HTERT RPE-1 (cell line): Measurements from ENCODE around the gene CTDSPL.
"Not testable (repeated sequence)": the region's sequence is repeated elsewhere in the genome, so short reads cannot be mapped to it uniquely, and the experiment has no call there.

Source experiments
- in situ Hi-C: fragments of 300-500 bp; cut with MboI; formaldehyde crosslinking; loops from 4 replicates; pipeline ENCODE4 v1.14.3; 2020; ENCODE audit warnings: low sequenced_read_pairs

Gene CTDSPL

DNA sequence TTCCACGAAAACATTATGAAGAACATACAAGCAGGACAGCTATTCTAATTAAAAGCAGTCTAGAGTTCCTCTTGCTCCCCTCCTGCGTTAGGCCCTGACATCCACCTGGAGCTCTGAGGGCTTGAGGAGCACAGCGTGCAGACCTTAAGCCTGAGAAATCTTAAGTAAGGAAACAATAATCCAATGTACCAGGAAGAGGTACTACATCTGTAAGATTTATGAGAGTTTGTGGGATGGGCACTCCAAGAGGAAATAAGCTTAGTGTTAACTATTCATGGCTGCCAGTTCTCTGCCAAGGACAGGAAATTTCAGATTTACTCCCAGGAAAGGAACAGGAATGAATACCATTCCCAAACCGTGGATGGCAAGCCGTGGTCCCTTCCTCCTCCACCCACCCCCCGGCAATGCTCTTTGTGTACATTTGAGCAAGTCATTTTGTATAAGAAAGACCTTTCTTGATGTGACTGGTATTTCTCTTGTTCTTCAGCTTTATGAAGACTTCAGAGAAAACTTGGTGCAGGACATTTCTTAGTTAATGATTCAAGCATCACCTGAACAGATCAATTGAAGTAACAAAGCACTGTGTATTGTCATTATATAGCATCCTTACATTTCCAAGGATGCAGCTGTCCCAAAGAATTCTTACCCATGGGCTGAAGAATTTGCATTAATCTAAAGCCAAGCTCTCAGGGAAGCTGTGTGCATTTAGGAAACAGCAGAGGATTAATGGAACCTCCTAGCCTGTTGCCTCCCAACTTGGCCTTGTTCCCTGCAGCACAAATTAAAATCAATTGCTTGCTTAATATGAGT lies 100.1 kb downstream of the CTDSPL start:
- in situ Hi-C loops = no loop called here

DNA sequence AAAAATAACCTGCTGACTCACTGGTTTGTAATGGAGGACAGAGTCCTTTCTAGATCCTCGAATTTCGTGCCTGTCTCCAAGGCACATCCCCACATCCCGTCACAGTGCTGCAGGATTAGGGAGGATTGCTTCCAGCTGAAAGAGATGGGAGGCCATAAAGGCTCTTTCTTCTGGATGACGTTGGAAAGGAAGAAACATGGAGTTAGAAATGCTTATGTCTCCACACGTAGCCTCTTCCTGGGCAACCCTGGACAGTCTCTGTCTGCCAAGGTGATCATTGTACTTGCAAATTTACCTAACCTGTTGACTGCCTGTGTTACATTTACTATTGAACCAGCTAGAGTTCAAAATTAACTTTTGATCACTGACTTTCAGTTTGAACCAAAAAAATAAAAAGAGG lies 101.3 kb downstream of the CTDSPL start:
- in situ Hi-C loops = no loop called here

DNA sequence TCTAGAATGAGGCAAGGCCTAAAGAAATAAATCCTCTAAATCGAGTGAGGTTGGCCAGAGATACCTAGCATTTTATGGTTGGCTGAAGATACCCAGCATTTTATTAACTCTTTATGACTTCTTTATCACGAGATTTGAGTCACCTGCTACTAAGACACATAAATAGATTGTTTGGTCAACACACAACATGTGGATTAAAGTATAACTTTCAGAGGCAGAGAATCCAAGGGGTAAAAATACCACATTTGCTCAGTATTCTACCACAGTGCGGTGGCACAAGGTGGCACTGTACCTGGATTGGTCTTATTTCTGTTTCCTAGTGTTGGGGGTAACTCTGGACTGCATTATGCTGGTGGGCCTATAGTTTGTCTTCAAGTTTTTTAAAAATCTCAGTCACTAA lies 102.0 kb downstream of the CTDSPL start:
- in situ Hi-C loops = no loop called here

DNA sequence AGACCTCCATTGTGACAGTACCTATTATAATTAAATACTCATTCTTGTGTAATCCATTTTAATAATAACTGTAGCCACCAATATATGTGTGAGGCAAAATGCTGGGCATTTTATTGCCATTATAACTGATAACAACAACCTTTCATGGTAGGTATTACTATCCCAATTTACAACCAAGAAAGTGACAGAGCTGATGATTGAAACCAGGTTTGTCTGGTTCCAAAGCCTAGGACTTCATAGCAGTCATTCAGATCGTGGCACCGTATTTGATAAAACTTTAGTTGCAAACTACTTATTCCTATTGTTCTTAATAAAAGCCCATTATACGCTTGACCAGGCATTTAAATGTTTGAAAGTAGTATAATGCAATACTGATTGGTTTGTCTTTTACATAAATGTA lies 102.5 kb downstream of the CTDSPL start:
- in situ Hi-C loops = no loop called here

DNA sequence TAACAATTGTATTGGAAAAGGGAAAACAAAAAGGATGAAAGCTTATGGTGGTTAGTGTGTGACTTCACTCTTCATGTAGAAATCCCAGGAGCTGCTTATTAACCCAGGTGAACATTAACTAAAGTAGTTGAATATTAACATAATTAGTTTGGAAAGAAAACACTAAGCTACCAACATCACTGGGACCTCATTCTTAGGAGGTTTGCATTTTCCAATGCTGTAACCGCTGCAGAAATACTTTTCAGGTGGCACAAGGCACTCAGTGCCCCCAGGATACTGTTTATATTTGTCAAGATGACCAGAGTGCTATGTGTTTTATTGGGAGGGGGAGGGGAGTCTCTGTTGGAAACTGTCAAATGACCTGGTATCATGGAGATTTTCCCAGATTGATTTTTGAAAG lies 103.0 kb downstream of the CTDSPL start:
- in situ Hi-C loops = no loop called here

DNA sequence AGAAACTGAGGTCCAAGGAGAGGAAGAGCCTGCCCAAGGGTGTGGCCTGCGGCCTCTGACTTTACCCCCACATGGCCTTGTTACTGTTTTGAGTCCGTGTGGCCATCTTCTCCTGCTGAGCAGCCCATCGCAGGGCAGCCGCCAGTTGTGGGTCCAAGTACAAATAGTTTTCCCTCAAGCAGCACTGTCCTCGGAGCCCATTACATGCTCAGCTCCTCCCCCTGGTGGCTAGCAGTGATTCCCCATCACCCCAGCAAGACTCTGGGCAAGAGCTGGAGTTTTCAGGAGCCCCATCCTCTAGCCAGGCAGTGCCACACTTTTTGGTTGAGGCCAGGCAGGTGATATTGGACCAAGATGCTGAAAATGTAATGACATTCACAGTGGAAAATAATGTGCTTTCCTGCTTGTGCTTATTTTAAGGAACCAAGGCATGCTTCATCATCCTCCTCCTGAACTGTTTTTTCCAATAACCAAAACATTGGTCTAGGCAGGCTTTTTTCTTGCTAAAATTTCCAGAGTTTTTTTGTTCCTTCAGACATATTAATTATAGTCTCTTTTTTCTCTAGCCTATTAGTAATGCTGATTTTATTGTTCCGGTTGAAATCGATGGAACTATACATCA lies 105.7 kb downstream of the CTDSPL start:
- in situ Hi-C loops = no loop called here

DNA sequence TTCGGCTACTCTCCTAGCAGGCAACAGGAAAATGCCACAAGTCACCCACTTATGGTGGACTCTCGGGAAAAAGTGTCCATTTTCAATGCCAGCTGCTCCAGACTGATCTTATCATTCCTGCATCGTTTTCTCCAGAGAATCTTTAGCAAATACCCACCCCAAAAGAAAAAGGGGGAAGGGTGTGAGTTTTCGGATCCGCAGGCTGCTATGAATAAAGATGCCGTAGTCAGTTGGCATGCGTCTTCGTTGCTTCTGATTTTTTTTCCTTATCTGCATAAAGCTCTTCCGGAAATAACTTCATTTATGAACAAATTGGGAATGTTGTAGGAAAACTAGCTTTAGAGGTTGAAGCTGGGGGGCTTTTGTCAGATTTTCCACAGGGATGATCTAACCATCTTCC lies 106.5 kb downstream of the CTDSPL start:
- in situ Hi-C loops = no loop called here

DNA sequence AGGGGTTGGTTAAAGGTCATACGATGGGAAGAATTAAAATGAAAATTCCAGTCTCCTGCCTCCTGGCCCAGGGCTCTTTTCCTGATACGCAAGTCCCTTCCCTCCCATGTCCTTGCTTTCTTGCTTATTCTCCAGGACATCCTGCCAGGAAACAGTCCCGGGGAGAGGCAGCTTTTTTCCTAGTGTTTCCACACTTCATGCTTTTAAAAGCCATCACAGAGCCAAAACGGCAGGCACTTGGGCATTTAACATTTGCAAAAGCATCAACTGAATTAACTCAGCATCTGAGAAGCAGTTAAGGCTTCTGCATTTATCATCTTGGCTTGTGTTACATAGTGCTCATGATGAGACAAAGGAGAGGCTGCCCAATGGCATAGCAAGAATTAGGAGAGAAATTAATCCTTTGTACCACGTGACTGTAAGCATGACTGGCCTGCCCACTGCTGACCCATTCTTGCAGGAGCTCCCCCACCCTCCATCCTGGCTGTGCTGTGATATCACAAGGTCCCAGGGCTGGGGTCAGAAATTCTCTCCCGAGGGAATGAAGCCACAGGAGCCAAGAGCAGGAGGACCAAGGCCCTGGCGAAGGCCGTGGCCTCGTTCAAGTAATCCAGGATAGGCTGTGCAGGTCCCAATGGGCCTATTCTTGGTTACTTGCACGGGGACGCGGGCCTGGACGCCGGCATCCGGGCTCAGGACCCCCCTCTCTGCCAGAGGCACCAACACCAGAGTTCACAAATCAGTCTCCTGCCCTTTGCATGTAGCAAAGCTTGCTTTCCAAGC lies 107.3 kb downstream of the CTDSPL start:
- in situ Hi-C loops = no loop called here

DNA sequence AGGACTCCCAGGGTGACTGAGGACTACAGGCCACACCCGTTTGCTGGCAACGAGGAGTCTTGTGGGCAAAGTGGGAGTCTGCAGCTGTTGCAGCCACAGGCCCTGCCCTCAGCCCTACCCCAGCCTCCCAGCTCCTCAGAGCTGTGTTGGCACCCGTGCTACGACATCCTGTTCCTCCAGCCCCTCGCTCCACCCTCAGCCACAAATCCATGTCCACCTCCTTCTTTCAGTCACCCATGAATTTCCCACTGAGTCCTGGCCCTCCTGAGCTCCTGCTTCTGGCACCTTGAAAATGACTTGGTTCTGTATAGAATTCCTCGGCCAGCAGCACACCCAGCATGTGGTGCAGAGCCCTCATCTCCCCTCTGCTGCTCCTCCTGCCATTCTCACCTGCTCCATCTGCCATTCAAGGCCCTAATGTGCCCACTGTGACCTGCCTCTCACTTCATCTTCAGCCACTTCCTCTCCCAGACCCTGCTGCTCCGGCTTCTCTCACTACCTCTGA lies 108.0 kb downstream of the CTDSPL start:
- in situ Hi-C loops = no loop called here

DNA sequence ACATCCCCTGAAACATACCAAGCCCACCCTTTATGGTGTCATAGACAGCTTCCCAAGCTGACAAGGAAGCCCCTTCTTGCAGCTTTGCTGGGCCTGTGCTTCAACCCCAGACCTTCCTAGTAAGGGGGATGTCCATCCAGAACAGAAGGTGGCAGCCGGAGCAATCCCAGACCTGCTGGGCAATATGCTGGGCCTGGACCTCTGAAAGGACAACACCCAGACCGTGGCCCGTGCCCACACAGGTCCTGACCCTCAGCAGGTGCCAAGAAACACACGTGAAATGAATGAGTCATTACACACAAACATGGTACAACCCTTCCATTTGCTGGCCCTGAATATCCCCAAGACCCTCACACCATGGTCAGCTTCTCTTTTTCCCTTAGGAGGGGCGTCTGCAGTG lies 109.1 kb downstream of the CTDSPL start:
- in situ Hi-C loops = no loop called here

DNA sequence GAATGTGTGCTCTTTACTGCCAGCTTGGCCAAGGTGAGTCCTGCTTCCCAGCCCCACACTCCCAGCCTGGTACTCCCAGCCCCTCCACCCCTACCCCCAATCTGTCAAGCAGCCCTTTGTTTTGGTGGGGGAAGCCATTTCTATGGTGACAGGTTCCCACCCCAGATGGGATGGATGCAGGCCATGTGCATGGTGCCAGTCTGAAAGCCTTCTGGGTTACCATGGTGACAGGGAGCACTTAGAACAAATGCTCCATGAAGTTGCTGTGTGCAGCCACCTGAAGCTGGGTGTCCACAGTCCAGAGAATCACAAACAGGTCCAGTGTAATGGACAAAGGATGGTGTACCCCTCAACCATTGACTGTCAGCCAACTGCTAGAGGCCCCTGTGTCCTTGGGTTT lies 109.8 kb downstream of the CTDSPL start:
- in situ Hi-C loops = no loop called here

DNA sequence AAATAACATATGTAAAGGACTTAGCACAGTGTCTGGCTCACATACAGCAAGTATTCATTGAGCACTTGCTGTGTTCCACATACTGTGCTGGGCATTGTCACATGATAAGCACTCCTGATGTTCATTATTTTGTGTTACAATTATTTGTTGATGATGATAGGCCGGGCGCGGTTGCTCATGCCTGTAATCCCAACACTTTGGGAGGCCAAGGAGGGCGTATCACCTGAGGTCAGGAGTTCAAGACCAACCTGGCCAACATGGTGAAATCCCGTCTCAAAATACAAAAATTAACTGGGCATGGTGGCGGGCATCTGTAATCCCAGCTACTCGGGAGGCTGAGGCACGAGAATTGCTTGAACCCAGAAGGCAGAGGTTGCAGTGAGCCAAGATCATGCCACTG lies 110.4 kb downstream of the CTDSPL start:
- in situ Hi-C loops = not testable (repeated sequence)

DNA sequence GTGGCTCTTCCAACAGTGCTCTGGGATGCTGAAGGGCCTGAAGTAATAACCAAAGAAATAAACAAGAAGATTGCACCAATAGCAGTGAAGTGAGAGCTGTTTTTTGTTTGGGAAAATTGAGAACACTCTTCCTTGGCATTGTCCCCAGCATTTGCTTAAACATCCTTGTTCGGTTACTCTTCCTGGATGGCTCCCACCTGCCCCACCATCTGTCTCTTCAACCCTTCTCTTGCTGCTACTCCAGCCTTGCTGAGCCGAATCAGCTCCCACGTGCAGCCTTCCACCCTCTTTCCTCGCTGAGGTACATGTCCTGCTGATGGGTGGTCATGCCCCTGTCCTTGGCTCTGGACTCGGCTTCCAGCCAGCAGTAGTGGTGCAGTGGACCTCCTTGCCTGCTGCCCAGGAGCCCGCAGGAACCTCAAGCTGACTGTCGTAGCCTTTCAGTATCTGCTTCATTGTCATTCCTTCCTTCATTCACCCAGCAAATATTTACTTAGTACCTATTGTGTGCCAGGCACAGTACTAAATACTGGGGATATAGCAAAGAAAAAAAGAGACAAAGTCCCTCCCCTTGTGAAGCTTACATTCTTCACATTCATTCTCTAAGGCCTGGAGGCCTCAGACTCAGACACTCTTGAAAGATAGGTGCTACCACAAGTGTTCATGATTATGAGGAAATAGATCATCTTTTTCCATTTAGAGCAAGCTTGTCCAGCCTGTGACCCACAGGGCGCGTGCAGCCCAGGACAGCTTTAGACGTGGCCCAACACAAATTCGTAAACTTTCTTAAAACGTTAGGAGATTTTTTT lies 111.8 kb downstream of the CTDSPL start:
- in situ Hi-C loops = no loop called here

DNA sequence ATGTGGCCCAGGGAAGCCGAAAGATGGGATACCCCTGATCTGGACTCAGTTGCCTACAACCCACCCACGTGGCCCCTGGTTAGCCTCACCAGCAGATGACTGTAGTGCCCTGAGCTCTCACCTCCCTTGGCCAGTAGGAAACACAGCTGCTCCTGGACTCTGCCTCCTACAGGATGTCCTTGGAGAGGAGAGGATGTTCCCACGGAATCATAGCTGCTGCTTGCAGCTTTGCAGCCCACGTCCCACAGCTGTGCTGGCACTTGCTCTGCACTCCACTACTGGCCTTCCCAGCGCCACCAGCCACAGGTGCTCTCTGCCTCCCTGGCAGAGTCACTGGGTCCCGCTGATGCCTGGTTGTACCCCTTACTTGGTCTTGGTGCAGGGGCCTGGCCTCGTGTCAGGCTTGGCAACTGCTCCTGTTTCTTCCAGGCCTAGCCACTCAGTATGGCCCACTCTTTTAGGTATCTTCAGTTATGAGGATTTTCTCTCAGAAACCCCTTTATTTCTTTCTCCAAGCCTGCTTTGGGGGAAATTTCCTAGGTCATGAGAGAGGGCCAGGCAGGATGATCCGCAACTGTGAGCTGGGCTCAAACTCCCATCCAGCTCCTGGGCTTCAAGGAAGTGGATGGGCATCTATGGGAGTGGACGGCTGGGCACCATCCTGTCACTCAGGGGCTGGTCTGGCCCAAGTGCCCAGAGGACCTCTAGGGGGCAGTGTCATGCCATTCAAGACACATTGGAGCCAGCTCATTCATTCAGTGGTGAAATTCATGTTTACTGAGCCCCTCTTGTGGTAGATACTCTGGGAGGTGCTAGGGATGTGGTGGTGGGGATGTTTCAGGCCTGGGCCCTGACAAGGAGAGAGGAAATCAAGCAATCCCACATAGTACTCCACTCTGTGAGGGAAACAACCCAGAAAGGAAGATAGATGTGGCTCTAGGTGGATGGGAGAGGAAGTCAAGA lies 112.7 kb downstream of the CTDSPL start:
- in situ Hi-C loops = no loop called here

DNA sequence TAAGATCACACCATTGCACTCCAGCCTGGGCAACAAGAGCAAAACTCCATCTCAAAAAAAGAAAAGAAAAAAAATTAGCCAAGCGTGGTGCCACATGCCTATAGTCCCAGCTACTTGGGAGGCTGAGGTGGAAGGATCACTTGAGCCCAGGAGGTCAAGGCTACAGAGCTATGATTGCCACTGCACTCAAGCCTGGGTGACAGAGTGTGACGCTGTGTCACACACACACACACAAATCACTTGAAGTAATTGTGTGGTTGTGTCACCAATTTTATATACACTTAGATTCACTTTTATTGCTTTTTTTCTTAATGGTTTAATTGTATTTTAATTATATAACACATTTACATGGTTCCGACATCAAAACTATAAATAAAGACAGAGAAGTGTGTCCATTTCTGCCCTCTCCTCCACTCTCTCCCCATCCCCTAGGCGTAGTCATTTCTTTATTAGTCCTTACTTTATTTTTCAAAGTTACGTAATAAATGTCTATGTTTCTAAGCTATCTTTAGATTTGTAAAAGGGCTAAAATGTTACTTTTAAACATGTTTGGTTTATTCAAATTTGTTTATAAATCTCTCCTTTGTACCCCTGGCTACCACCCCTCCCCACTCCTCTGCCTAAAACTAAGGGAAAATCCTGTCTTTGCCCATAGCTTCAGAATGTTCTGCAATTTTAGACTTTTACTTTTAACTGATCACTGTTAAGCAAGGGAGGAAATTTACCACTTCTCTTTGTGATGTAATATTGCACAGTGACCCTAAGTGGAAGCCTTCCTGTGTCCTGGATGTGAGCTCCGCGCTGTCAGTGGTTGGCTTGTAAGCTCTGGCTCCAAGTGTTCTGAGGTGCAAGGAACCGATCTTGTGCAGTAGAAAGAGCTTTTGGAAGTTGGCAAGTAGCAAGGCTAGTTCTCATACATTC lies 118.1 kb downstream of the CTDSPL start:
- in situ Hi-C loops = no loop called here

DNA sequence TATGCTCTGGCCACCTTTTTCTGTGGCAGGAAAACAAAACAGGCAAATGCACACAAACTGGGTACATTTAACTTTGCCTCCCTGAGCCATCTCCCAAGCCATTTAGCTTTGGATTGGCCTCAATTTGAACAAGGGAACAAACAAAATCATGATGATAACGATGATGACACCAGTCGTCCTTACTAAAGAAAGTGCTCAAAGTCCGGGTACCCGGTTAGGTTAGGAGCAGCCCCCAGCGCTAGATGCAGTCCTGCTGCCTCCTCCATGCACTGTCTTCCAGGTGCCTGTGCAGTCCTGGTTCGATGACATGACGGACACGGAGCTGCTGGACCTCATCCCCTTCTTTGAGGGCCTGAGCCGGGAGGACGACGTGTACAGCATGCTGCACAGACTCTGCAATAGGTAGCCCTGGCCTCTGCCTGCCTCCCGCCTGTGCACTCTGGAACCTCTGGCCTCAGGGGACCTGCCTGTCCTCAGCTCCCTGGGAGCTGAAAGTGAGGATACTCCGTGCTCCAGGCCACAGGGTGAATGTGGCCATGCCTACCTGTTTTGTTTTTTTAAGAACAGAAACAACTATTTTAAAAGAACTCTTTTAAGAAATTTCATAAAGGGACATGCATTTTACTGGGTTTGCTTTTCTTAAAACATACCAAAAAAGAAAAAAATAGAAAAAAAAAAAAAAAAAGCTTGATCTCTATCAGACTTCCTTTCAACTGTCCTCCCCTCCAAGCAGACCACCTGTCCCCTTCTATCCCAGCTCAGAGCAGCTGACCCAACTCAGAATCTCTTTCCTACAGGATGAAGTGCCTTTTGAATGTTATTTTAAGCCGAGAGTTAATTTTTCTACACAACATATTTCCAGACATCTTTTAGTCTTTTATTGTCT lies 119.0 kb downstream of the CTDSPL start:
- in situ Hi-C loops = no loop called here

DNA sequence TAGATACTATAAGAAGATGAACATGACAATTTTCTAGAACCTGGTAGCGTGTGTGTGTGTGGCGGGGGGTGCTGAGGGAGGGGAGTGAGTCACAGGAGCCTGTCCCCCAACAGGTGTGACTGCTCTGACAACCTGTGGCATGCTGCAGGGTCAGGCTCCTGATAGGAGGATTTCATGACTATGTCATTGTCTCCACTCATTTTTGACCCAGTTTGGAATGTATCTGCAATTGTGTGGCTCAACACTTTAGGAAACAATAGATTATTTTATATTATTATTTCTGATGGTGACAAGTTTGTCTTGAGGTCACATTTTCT lies 119.6 kb downstream of the CTDSPL start:
- in situ Hi-C loops = no loop called here

DNA sequence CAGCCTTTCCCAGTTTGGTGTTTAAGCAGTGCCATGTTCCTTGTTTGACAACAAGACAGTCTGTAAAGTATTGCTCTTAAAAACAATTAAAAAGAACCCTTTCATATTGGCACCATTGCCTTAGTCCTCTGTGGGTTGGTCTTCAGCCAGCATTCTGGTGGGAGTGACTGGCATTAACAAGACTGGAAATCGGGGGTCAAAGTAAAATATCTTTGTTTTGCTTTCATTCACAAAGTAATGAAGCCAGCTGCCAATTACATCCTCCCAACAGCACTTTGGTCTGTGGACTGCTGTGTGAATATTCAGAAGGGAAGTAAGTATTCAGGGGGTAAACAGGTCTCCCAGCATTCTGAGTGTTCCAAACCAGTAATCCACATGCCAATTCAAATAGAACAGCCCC lies 120.7 kb downstream of the CTDSPL start:
- in situ Hi-C loops = no loop called here
